AG09319 (cell line): ENCODE measurements around the gene NLGN2.

Experiments
- DNase-seq: peaks from one replicate; pipeline ENCODE4 v3.0.0-alpha.2; 2010; ENCODE audit warnings: low read depth; ENCODE audit errors: extremely low read depth
- CTCF ChIP-seq: IDR thresholded peaks from 2 replicates; pipeline ENCODE4 v1.5.1; 2011; ENCODE audit warnings: low read depth, mild to moderate bottlenecking, inconsistent platforms, low read length, moderate library complexity

NLGN2 gene

DNA sequence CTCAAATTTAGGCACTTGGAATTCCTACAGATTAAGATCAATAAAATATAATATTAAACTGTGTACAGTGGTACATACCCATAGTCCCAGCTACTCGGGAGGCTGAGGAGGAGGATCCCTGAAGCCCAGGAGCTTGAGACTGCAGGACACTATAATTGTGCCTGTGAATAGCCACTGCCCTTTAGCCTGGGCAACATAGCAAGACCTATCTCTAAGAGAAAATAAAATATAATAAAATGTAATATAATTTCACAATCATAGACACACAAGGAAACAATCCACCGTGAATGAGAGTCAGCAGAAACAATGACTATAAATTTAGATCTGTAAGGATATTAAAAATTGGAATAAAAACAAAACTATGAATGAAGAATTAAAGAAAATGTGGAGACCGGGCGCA is 36.8 kb upstream of the NLGN2 start:
- DNase-seq, result no peak
- TF ChIP-seq CTCF, result no peak

- no peak for TF ChIP-seq CTCF
- no peak for DNase-seq
Measured at GRCh38 chr17:7374353-7374752, 33.3 kb upstream of the NLGN2 start.

DNA sequence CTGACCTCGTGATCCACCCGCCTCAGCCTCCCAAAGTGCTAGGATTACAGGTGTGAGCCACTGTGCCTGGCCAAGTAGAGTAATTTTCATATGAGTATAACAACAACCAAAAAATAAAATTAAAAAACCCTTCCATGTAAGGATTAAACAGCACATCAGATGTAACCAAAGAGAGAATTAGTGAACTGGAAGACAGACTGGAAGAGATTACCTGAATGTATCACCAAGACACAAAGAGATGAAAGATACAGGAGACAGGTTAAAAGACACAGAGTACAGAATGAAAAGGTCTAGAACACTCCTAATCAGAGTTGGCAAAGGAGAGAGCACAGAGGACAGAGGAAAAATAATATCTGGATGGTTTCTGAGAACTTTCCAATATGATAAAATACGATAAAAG is 28.5 kb upstream of the NLGN2 start:
- no peak for DNase-seq
- no peak for TF ChIP-seq CTCF

DNA sequence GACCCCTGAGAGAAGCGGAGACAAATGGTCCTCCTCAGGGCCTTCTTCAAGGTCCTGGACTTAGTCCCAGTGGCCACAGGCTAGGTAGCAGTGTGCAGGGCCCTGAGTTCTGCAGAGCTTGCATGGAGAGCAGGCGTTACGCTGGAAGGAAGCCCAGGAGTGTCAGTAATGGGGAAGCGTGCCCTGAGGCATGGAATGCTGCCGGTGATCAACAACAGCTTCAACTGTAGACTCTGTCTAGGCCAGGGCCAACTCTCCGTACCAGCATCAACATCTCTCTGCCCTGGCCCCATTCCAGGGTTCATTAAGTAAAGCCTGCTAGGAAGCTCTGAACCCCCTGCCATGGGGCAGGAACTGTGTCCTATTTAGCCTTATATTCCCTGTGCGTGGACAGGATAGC is 27.3 kb upstream of the NLGN2 start:
- TF ChIP-seq CTCF, result no peak
- peak; percentile 63 for DNase-seq

- no peak for DNase-seq
Measured at GRCh38 chr17:7380855-7381683, 26.6 kb upstream of the NLGN2 start, which contains the start of gene TNK1. Gene TNK1, plus strand, starts transcription at chr17:7381089. Its CDS starts 1,838 bp downstream, at chr17:7382927.

DNA sequence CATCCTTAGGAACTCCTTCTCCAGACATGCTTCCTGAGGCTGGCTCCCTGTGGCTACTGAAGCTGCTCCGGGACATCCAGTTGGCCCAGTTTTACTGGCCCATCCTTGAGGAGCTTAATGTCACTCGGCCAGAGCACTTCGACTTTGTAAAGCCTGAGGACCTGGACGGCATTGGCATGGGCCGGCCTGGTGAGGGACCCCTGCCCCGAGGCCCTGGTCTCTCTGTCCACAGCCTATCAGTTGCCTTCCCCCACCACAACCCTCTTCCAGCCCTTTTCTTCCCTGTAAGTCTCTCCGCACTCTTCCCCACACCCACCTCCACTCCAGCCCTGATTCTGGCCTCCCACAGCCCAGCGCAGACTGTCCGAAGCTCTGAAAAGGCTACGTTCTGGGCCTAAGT is 24.7 kb upstream of the NLGN2 start:
- no peak for DNase-seq
- no peak for TF ChIP-seq CTCF

More at GRCh38 chr17:7380855-7381683, 26.6 kb upstream of the NLGN2 start, which contains the start of gene TNK1:
- TF ChIP-seq CTCF, result no peak

DNA sequence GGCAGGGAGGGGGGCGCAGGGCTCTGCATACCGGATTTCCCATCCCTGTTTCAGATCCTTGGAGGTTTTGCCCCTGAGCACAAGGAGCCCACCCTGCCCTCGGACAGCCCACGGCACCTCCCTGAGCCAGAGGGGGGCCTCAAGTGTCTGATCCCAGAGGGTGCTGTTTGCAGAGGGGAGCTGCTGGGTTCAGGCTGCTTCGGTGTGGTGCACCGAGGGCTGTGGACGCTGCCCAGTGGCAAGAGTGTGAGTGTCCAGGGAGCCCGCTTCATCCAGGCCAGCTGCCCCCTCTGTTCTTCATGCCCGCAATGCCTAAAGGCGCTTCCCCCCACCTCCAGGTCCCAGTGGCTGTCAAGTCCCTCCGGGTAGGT is 24.3 kb upstream of the NLGN2 start:
- TF ChIP-seq CTCF, result no peak
- DNase-seq, result no peak
